HCT116 (cell line): ENCODE results near the gene CCNJL.

Source experiments
- CTCF ChIP-seq, 3 experiments: fragments of 200-600 bp in 1 of 3; sonication (generic) in 1 of 3; IDR thresholded peaks in 2 of 3; conservative IDR thresholded peaks in 1 of 3; 2 replicates each; pipeline ENCODE4 v1.5.1; 2012 to 2017; ENCODE audit warnings: low read depth in 2 of 3, low read length in 2 of 3, antibody characterized with exemption in 1 of 3, borderline replicate concordance in 1 of 3, control low read depth in 1 of 3, mild to moderate bottlenecking in 1 of 3, mixed read lengths in 1 of 3, mixed run types in 1 of 3, moderate library complexity in 1 of 3; ENCODE audit not compliant: insufficient read depth in 1 of 3
- EZH2phosphoT487 ChIP-seq: fragments of 200-600 bp; IDR thresholded peaks from 2 replicates; pipeline ENCODE4 v1.6.1; 2018; ENCODE audit warnings: antibody characterized with exemption, borderline replicate concordance
- POLR2A ChIP-seq: IDR thresholded peaks from 2 replicates; pipeline ENCODE4 v1.7.0; 2011; ENCODE audit warnings: borderline replicate concordance; ENCODE audit not compliant: insufficient read depth, insufficient read length; ENCODE audit errors: extremely low read depth
- SIN3A ChIP-seq: IDR thresholded peaks from 2 replicates; pipeline ENCODE4 v1.6.1; 2012; ENCODE audit warnings: low read depth
- TF ChIP-seq, protein P1 (sequence below): IDR thresholded peaks from 2 replicates; pipeline ENCODE4 v1.6.1; 2012

DNA sequence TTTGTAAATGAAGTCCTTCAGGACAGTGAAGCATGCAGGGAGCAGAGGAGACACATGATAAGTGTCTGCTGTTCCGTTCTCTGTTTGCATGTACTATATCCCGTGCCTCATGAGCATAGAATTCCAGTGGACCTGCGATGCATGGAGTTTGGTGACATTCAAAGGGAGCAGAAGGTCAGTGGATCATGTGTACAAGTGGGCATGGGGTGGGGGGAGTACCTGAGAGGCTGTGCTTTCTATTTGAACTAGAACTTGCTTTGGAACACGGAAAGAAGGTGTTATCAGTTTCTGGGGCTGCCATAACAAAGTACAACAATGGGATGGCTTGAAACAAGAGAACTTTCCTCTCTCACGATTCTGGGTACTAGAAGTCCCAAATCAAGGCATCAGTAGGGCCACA is 5.1 kb upstream of the CCNJL start:
- TF ChIP-seq EZH2phosphoT487 (no peak), POLR2A (no peak), CTCF (IDR thresholded peaks at IDR 0.05 in 2 of 3, conservative IDR thresholded peaks at IDR 0.05 in 1 of 3; ENCODE audit: borderline replicate concordance in 1 of 3, insufficient read depth in 1 of 3, low read depth in 2 of 3, low read length in 2 of 3) (no peak), SIN3A (no peak)
- TF ChIP-seq, protein P1, sequence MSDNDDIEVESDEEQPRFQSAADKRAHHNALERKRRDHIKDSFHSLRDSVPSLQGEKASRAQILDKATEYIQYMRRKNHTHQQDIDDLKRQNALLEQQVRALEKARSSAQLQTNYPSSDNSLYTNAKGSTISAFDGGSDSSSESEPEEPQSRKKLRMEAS: no peak
